Natural killer cell (primary cell): Measurements from ENCODE around the gene MTOR. TPM values are rescaled to one million over a fixed set of nuclear protein-coding genes. Genes with fewer than 3 reads are reported as not detected.

Experiments used
- ATAC-seq, 3 donors: fragments of 150-1000 bp in 2 of 3; fragments of 200-7000 bp in 1 of 3; cut with Tn5 transposase; 1 replicate in 1 of 3; 2 replicates in 2 of 3; pipeline ENCODE4 v1.10.0; 2021; ENCODE audit warnings: mild to moderate bottlenecking in 2 of 3, moderate library complexity in 2 of 3
- DNase-seq, 2 donors: peaks; one replicate each; pipeline versions ENCODE4 v3.0.0 to v3.0.0-alpha.2; 2013 to 2021; ENCODE audit warnings: mixed read lengths in 1 of 2
- H3K27ac ChIP-seq: one replicate; pipeline ENCODE4 v1.5.1; 2013; ENCODE audit warnings: mild to moderate bottlenecking, low read length
- H3K27me3 ChIP-seq: one replicate; pipeline ENCODE4 v1.6.1; 2013; ENCODE audit warnings: low read length; ENCODE audit not compliant: control insufficient read depth, insufficient read depth
- H3K36me3 ChIP-seq: one replicate; pipeline ENCODE4 v1.6.1; 2013; ENCODE audit warnings: low read length; ENCODE audit not compliant: control insufficient read depth, insufficient read depth
- H3K4me1 ChIP-seq: one replicate; pipeline ENCODE4 v1.6.1; 2013; ENCODE audit warnings: low read length; ENCODE audit not compliant: control insufficient read depth, insufficient read depth
- H3K4me3 ChIP-seq: one replicate; pipeline ENCODE4 v1.5.1; 2013; ENCODE audit warnings: low read length
- H3K9me3 ChIP-seq: one replicate; pipeline ENCODE4 v1.6.1; 2013; ENCODE audit warnings: low read length; ENCODE audit not compliant: control insufficient read depth, insufficient read depth
- H3K27ac Mint-ChIP-seq, 2 donors: one replicate each; pipeline ENCODE4 v1.8.0; 2022; ENCODE audit warnings: mild to moderate bottlenecking in 2 of 2, mixed read lengths in 2 of 2, moderate library complexity in 1 of 2
- H3K27me3 Mint-ChIP-seq, 2 donors: one replicate each; pipeline ENCODE4 v1.8.0; 2022; ENCODE audit warnings: low read depth in 2 of 2, mixed read lengths in 2 of 2
- H3K36me3 Mint-ChIP-seq: one replicate; pipeline ENCODE4 v1.8.0; 2022; ENCODE audit warnings: mixed read lengths
- H3K4me1 Mint-ChIP-seq, 2 donors: one replicate each; pipeline ENCODE4 v1.8.0; 2022; ENCODE audit warnings: mixed read lengths in 2 of 2
- H3K4me3 Mint-ChIP-seq: one replicate; pipeline ENCODE4 v1.8.0; 2022; ENCODE audit warnings: mild to moderate bottlenecking, moderate library complexity, mixed read lengths
- H3K9me3 Mint-ChIP-seq, 2 donors: one replicate each; pipeline ENCODE4 v1.8.0; 2022; ENCODE audit warnings: mixed read lengths in 2 of 2
- WGBS: methylation state at CpG from one replicate; pipeline ENCODE4 v1.1.7; 2013; ENCODE audit warnings: missing lambda C conversion rate; ENCODE audit not compliant: insufficient coverage; 5-methylcytosine and 5-hydroxymethylcytosine counted together
- intact Hi-C: fragments of 100-400 bp; cut with micrococcal nuclease; formaldehyde crosslinking; loops from one replicate; pipeline ENCODE4 v1.14.2; 2022
- total RNA-seq, 4 donors: library from RNA; stranded (reverse); fragments of 120-200 nt in 1 of 4; gene quantifications; one replicate each; pipeline versions ENCODE4 v1.2.3 to v1.2.4, GENCODE V29; 2013 to 2022
- TF ChIP-seq, protein P1 (sequence below): fragments of 200-600 bp; IDR thresholded peaks from one replicate; pipeline ENCODE4 v1.8.0; 2022; ENCODE audit warnings: antibody characterized with exemption

MTOR gene
- total RNA-seq, 3 donors from 2014 or later (not counting 1 experiment from before 2014, with no cell fraction given): 42.7 to 54.6 (median 43.7) TPM

DNA sequence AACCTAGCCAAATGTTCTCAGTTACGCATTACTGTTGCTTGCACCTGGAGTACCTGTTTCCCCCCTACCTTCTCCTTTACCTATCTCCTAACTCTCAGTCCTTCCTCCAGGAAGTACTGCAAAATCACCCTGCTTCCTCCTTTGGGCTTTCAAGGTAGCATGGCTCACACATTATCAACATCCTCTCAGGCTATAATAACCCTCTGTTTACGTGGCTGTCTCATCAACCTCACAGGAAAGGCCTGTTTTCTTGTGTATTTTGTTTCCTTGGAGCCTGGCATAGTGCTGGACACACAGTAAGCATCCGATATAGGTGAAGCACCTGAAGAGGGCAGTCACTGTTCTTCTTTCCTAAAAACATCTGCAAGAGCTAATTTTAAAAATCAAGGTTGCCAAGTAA, 105.9 kb downstream of the MTOR start:
- TF ChIP-seq, protein P1, sequence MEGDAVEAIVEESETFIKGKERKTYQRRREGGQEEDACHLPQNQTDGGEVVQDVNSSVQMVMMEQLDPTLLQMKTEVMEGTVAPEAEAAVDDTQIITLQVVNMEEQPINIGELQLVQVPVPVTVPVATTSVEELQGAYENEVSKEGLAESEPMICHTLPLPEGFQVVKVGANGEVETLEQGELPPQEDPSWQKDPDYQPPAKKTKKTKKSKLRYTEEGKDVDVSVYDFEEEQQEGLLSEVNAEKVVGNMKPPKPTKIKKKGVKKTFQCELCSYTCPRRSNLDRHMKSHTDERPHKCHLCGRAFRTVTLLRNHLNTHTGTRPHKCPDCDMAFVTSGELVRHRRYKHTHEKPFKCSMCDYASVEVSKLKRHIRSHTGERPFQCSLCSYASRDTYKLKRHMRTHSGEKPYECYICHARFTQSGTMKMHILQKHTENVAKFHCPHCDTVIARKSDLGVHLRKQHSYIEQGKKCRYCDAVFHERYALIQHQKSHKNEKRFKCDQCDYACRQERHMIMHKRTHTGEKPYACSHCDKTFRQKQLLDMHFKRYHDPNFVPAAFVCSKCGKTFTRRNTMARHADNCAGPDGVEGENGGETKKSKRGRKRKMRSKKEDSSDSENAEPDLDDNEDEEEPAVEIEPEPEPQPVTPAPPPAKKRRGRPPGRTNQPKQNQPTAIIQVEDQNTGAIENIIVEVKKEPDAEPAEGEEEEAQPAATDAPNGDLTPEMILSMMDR: no peak
- peaks cover 14% of the 10 kb centered on the region for H3K36me3 Mint-ChIP-seq
- Histone ChIP-seq H3K36me3 (peaks cover 38% of the 10 kb centered on the region), H3K4me1 (no peaks in the 10 kb centered on the region), H3K27ac (no peak overlapping the region), H3K27me3 (no peaks in the 10 kb centered on the region), H3K9me3 (no peaks in the 10 kb centered on the region), H3K4me3 (no peak overlapping the region)
- ATAC-seq (no peak), DNase-seq (no peak)
- peaks cover 0 to 6% of the 10 kb centered on the region in 2 donors for H3K4me1 Mint-ChIP-seq
- no peaks in the 10 kb centered on the region for H3K27me3 Mint-ChIP-seq
- WGBS: 77% methylated on average over 3 of the region's 3 CpGs
- H3K4me3 Mint-ChIP-seq: no peak overlapping the region
- H3K9me3 Mint-ChIP-seq: no peaks in the 10 kb centered on the region
- H3K27ac Mint-ChIP-seq: no peak overlapping the region
- intact Hi-C loops: no loop called here

GRCh38 chr1:11153184-11153583, 109.2 kb downstream of the MTOR start:
- no peak for DNase-seq
- Mint-ChIP-seq H3K9me3 (no peaks in the 10 kb centered on the region), H3K4me1 (peaks cover 0 to 6% of the 10 kb centered on the region in 2 donors), H3K36me3 (peaks cover 14% of the 10 kb centered on the region), H3K27me3 (no peaks in the 10 kb centered on the region), H3K27ac (no peak overlapping the region), H3K4me3 (no peak overlapping the region)
- Histone ChIP-seq H3K27ac (no peak overlapping the region), H3K4me1 (no peaks in the 10 kb centered on the region), H3K9me3 (no peaks in the 10 kb centered on the region), H3K27me3 (no peaks in the 10 kb centered on the region), H3K36me3 (peaks cover 57% of the 10 kb centered on the region), H3K4me3 (no peak overlapping the region)
- no peak for ATAC-seq
- 99% methylated on average over 2 of the region's 3 CpGs for WGBS
- TF ChIP-seq, protein P1: no peak
- intact Hi-C loops: no loop called here

DNA sequence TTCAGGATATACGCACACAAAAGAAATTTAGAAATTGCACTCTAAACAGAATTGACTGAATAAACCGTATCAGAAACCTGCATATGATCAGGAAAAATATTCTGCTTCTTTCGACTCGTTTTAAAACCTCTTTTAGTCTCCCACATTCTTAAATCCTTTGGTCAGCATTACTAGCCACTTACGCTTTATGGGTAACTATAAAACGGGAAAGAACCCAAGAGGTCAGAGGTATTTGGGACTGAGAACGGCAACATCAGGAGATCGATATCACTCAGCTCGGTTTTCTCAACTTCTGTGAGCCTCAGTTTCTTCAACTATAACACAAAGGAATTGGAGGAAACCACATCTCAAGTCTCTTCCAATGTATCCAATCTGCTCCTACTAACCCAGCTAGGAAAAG, 109.6 kb downstream of the MTOR start:
- Histone ChIP-seq H3K27ac (no peak overlapping the region), H3K9me3 (no peaks in the 10 kb centered on the region), H3K4me3 (no peak overlapping the region), H3K27me3 (no peaks in the 10 kb centered on the region), H3K36me3 (peaks cover 58% of the 10 kb centered on the region), H3K4me1 (no peaks in the 10 kb centered on the region)
- WGBS: 98% methylated on average over 9 of the region's 9 CpGs
- intact Hi-C loops: no loop called here
- ATAC-seq: no peak
- no peak for DNase-seq
- Mint-ChIP-seq H3K4me1 (peaks cover 0 to 6% of the 10 kb centered on the region in 2 donors), H3K36me3 (peaks cover 14% of the 10 kb centered on the region), H3K4me3 (no peak overlapping the region), H3K27me3 (no peaks in the 10 kb centered on the region), H3K9me3 (no peaks in the 10 kb centered on the region), H3K27ac (no peak overlapping the region)
- TF ChIP-seq, protein P1: no peak
